ENCODE data around the gene RNF187. TPM values are rescaled to one million over a fixed set of nuclear protein-coding genes. Genes with fewer than 3 reads are reported as not detected.

The RNF187 gene
- total RNA-seq, 8 experiments from 2014 or later = 39.2 to 132 (median 87.0) TPM

- no peak overlapping the region for H3K4me3 ChIP-seq
- H3K27ac ChIP-seq = no peak overlapping the region
- peaks cover 0 to 6% of the 10 kb centered on the region in 2 donors for H3K4me1 ChIP-seq (replicated peaks in 1 of 2)
- WGBS, 10 experiments = 48 to 100% (median 67%) methylated on average over 1 to 6 of the region's 6 CpGs
- peak in 3 of 8 experiments; percentile 70 to 73 (median 71) for ATAC-seq (replicated peaks in 6 of 8)
- in situ Hi-C loops (cut with MboI; ENCODE audit: low pct_unique_long_range_greater_than_20kb in 2 of 9, low sequenced_read_pairs in 9 of 9, unreplicated experiment in 9 of 9) = no loop called here
These were observed 21.7 kb downstream of the RNF187 start for GRCh38 chr1:228508840-228509415.

- peak in 1 of 8 experiments; percentile 15 for ATAC-seq (replicated peaks in 6 of 8)
- 15 to 83% (median 27%) methylated on average over 1 to 4 of the region's 5 CpGs; no CpG with 5 or more reads in 4 of the 10 experiments for WGBS, 10 experiments
- Histone ChIP-seq H3K4me3 (no peak overlapping the region), H3K27ac (no peak overlapping the region), H3K4me1 (replicated peaks in 1 of 2) (peaks cover 0 to 5% of the 10 kb centered on the region in 2 donors)
- in situ Hi-C loops (cut with MboI; ENCODE audit: low pct_unique_long_range_greater_than_20kb in 2 of 9, low sequenced_read_pairs in 9 of 9, unreplicated experiment in 9 of 9) = no loop called here
These were observed 23.1 kb downstream of the RNF187 start for GRCh38 chr1:228510101-228510802.

- Histone ChIP-seq H3K4me1 (replicated peaks in 1 of 2) (peaks cover 0 to 2% of the 10 kb centered on the region in 2 donors), H3K4me3 (no peak overlapping the region), H3K27ac (no peak overlapping the region)
- in situ Hi-C loops (cut with MboI; ENCODE audit: low pct_unique_long_range_greater_than_20kb in 2 of 9, low sequenced_read_pairs in 9 of 9, unreplicated experiment in 9 of 9) = no loop called here
- peak in 1 of 8 experiments; percentile 24 for ATAC-seq (replicated peaks in 6 of 8)
- WGBS, 10 experiments = 0 to 96% (median 51%) methylated on average over 3 of the region's 3 CpGs; no CpG with 5 or more reads in 2 of the 10 experiments
These were observed 23.7 kb downstream of the RNF187 start for GRCh38 chr1:228510803-228511413.

GRCh38 chr1:228511546-228512445 lies 24.6 kb downstream of the RNF187 start:
- no peak for ATAC-seq (replicated peaks in 6 of 8)
- 31 to 100% (median 59%) methylated on average over 1 to 9 of the region's 13 CpGs for WGBS, 10 experiments
- no peak overlapping the region for H3K27ac ChIP-seq
- no peaks in the 10 kb centered on the region for H3K4me1 ChIP-seq (replicated peaks in 1 of 2)
- in situ Hi-C loops (cut with MboI; ENCODE audit: low pct_unique_long_range_greater_than_20kb in 2 of 9, low sequenced_read_pairs in 9 of 9, unreplicated experiment in 9 of 9) = no loop called here
- H3K4me3 ChIP-seq = no peak overlapping the region

GRCh38 chr1:228512781-228513198 lies 25.6 kb downstream of the RNF187 start:
- in situ Hi-C loops (cut with MboI; ENCODE audit: low pct_unique_long_range_greater_than_20kb in 2 of 9, low sequenced_read_pairs in 9 of 9, unreplicated experiment in 9 of 9) = no loop called here
- WGBS, 10 experiments = 0 to 55% (median 38%) methylated on average over 1 to 4 of the region's 4 CpGs; no CpG with 5 or more reads in 3 of the 10 experiments
- H3K4me1 ChIP-seq (replicated peaks in 1 of 2) = no peaks in the 10 kb centered on the region
- H3K4me3 ChIP-seq = no peak overlapping the region
- no peak for ATAC-seq (replicated peaks in 6 of 8)
- no peak overlapping the region for H3K27ac ChIP-seq

GRCh38 chr1:228513236-228513900 lies 26.2 kb downstream of the RNF187 start:
- Histone ChIP-seq H3K4me1 (replicated peaks in 1 of 2) (no peaks in the 10 kb centered on the region), H3K27ac (no peak overlapping the region), H3K4me3 (no peak overlapping the region)
- WGBS, 10 experiments = 0 to 77% (median 57%) methylated on average over 1 to 12 of the region's 14 CpGs; no CpG with 5 or more reads in 1 of the 10 experiments
- in situ Hi-C loops (cut with MboI; ENCODE audit: low pct_unique_long_range_greater_than_20kb in 2 of 9, low sequenced_read_pairs in 9 of 9, unreplicated experiment in 9 of 9) = no loop called here
- no peak for ATAC-seq (replicated peaks in 6 of 8)

- WGBS, 10 experiments = 7 to 71% (median 58%) methylated on average over 2 to 7 of the region's 7 CpGs; no CpG with 5 or more reads in 3 of the 10 experiments
- no peak overlapping the region for H3K4me3 ChIP-seq
- ATAC-seq (replicated peaks in 6 of 8) = no peak
- H3K27ac ChIP-seq = no peak overlapping the region
- no peaks in the 10 kb centered on the region for H3K4me1 ChIP-seq (replicated peaks in 1 of 2)
- in situ Hi-C loops (cut with MboI; ENCODE audit: low pct_unique_long_range_greater_than_20kb in 2 of 9, low sequenced_read_pairs in 9 of 9, unreplicated experiment in 9 of 9) = no loop called here
These were observed 27.2 kb downstream of the RNF187 start for GRCh38 chr1:228514421-228514820.

GRCh38 chr1:228515200-228515834 lies 28.1 kb downstream of the RNF187 start:
- peak in 6 of 8 experiments; percentile 35 to 67 (median 51) for ATAC-seq (replicated peaks in 6 of 8)
- Histone ChIP-seq H3K4me3 (no peak overlapping the region), H3K4me1 (replicated peaks in 1 of 2) (no peaks in the 10 kb centered on the region), H3K27ac (no peak overlapping the region)
- in situ Hi-C loops (cut with MboI; ENCODE audit: low pct_unique_long_range_greater_than_20kb in 2 of 9, low sequenced_read_pairs in 9 of 9, unreplicated experiment in 9 of 9) = no loop called here
- WGBS, 10 experiments = 0 to 39% (median 18%) methylated on average over 2 of the region's 2 CpGs; no CpG with 5 or more reads in 2 of the 10 experiments

GRCh38 chr1:228517655-228518054 lies 30.5 kb downstream of the RNF187 start:
- Histone ChIP-seq H3K27ac (no peak overlapping the region), H3K4me1 (replicated peaks in 1 of 2) (no peaks in the 10 kb centered on the region), H3K4me3 (no peak overlapping the region)
- in situ Hi-C loops (cut with MboI; ENCODE audit: low pct_unique_long_range_greater_than_20kb in 2 of 9, low sequenced_read_pairs in 9 of 9, unreplicated experiment in 9 of 9) = no loop called here
- WGBS, 10 experiments = 0 to 60% (median 34%) methylated on average over 1 to 2 of the region's 2 CpGs; no CpG with 5 or more reads in 2 of the 10 experiments
- no peak for ATAC-seq (replicated peaks in 6 of 8)

GRCh38 chr1:228527596-228527995 lies 40.4 kb downstream of the RNF187 start:
- Histone ChIP-seq H3K27ac (no peak overlapping the region), H3K4me1 (replicated peaks in 1 of 2) (no peaks in the 10 kb centered on the region), H3K4me3 (no peak overlapping the region)
- in situ Hi-C loops (cut with MboI; ENCODE audit: low pct_unique_long_range_greater_than_20kb in 2 of 9, low sequenced_read_pairs in 9 of 9, unreplicated experiment in 9 of 9) = no loop called here
- ATAC-seq (replicated peaks in 6 of 8) = no peak
- WGBS, 10 experiments = 6 to 76% (median 43%) methylated on average over 2 to 5 of the region's 5 CpGs; no CpG with 5 or more reads in 1 of the 10 experiments

- Histone ChIP-seq H3K4me1 (replicated peaks in 1 of 2) (no peaks in the 10 kb centered on the region), H3K4me3 (no peak overlapping the region), H3K27ac (no peak overlapping the region)
- 0 to 80% (median 58%) methylated on average over 1 to 2 of the region's 2 CpGs; no CpG with 5 or more reads in 1 of the 10 experiments for WGBS, 10 experiments
- in situ Hi-C loops (cut with MboI; ENCODE audit: low pct_unique_long_range_greater_than_20kb in 2 of 9, low sequenced_read_pairs in 9 of 9, unreplicated experiment in 9 of 9) = no loop called here
- no peak for ATAC-seq (replicated peaks in 6 of 8)
These were observed 41.4 kb downstream of the RNF187 start for GRCh38 chr1:228528612-228529011.
